Fibroblast of lung (primary cell): Measurements from ENCODE around the gene DCAF4L1.

Source experiments
- CTCF ChIP-seq, 2 donors: IDR thresholded peaks in 1 of 2; conservative IDR thresholded peaks in 1 of 2; 1 replicate in 1 of 2; 2 replicates in 1 of 2; pipeline ENCODE4 v1.5.1; 2011 to 2012; ENCODE audit warnings: low read length in 2 of 2, control low read depth in 1 of 2, inconsistent platforms in 1 of 2, low read depth in 1 of 2, mild to moderate bottlenecking in 1 of 2
- EZH2 ChIP-seq: IDR thresholded peaks from 2 replicates; pipeline ENCODE4 v1.5.1; 2012; ENCODE audit warnings: low read length, control low read depth, mild to moderate bottlenecking; ENCODE audit errors: missing control alignments

DNA sequence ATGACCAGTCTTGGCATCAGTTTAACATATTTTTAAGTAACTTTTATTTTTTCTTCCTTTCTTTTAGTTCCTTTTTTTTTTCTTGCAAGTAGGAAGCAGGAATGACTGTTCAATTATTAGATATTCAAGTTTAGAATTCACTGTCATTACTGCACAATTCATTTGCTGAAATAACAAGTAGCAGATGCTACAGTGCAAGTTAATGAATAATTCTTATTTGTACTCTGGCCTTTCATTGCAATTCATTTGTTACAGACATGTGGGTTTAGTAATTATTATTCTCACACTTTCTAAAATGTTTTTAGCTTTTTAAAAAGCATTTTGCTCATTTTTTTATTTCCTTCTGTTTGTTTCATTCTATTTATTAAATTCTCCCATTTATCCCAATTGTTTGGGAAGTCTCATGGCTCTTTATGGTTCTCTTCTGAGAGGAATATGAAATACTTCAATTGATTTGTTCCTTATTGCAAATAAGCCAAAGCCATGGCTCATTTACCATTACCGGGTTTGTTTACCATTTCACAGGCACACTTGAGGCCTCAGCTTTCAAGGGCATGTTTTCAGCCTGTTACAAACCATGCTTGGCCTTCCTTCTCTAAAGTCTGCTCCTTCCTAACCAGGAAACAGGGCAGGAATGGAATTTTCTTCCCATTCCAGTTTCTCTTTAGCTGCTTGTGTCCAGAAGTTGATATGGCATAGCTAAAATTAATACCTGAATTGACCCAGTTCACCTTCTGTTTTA lies 4.6 kb upstream of the DCAF4L1 start:
- TF ChIP-seq CTCF (conservative IDR thresholded peaks at IDR 0.05 in 1 of 2, IDR thresholded peaks at IDR 0.05 in 1 of 2; ENCODE audit: low read depth in 1 of 2, low read length in 2 of 2), result no peak
- no peak for TF ChIP-seq EZH2
